ENCODE measurements around the gene UMAD1. TPM values are rescaled to one million over a fixed set of nuclear protein-coding genes. Genes with fewer than 3 reads are reported as not detected.

UMAD1 gene
- total RNA-seq, 2 experiments from 2014 or later, result 14.4 to 18.4 TPM

DNA sequence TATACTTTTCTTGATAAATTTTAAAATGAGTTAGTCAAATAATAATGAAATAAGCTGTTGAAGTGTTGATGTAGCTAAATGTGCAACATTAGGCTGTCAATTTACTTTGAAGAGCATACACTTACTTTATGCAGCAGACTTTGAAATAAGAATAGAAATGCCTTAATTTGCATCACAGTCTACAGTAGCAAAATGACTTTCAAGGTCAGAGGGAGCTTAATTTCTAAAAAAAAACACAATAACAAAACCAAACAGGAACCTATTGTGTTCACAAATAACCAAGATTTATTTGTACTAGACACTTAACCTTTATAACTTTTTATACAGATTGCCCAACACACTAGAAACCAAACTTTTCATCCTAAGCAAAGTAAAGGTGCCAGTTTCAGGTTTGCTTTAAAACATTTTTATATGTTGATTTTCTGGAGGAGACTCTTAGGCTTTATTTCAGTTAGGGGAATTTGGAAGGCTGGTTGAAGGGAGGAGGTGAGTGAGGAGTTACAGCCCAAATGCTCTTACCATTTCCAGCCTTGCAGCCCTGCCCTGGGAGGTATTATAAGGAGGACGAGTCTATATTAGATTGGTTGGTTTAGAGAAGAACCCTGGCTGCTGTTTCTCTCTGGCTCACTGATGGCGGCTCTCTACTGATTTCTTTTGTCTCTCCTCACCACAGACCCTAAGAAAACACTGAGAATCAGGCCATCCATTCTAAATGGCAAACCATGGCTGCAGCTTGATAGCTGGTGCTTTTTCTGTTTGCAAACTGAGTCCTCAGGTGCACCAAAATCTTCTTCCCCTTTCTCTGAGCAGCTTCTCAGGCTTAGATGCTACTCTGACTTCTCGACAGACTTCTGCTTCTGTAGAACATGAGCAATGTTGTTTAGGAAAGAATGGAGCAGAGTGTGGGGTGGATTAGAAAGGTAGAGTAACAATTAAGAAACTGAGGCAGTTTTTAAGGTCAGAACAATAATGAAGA lies 133.1 kb downstream of the UMAD1 start:
- DNase-seq, result no peak
- Mint-ChIP-seq H3K9me3 (peaks cover 4% of the 10 kb centered on the region), H3K27me3 (no peaks in the 10 kb centered on the region), H3K27ac (no peak overlapping the region), H3K36me3 (peaks cover 6% of the 10 kb centered on the region), H3K4me3 (no peak overlapping the region), H3K4me1 (peaks cover 15% of the 10 kb centered on the region)
- no peak for ATAC-seq (ENCODE audit: low read depth)
- POLR2A ChIA-PET, result interaction anchor here (1.2 kb wide), 1 partner anchor 17 kb away, joined by 3 read pairs; no protein-coding TSS in a partner anchor

GRCh38 chr7:7779888-7780287 lies 139.3 kb downstream of the UMAD1 start:
- no peaks in the 10 kb centered on the region for H3K27me3 Mint-ChIP-seq
- peaks cover under 1% of the 10 kb centered on the region for H3K9me3 Mint-ChIP-seq
- H3K27ac Mint-ChIP-seq, result no peak overlapping the region
- H3K4me1 Mint-ChIP-seq, result peaks cover 4% of the 10 kb centered on the region
- DNase-seq (no peak), ATAC-seq (ENCODE audit: low read depth) (no peak)
- no peak overlapping the region for H3K4me3 Mint-ChIP-seq
- POLR2A ChIA-PET, result no interaction called here
- H3K36me3 Mint-ChIP-seq, result peaks cover 2% of the 10 kb centered on the region

GRCh38 chr7:7783001-7783400 lies 142.4 kb downstream of the UMAD1 start:
- ATAC-seq (ENCODE audit: low read depth) (no peak), DNase-seq (no peak)
- no peaks in the 10 kb centered on the region for H3K27me3 Mint-ChIP-seq
- H3K9me3 Mint-ChIP-seq, result no peaks in the 10 kb centered on the region
- no peaks in the 10 kb centered on the region for H3K36me3 Mint-ChIP-seq
- POLR2A ChIA-PET, result no interaction called here
- H3K27ac Mint-ChIP-seq, result no peak overlapping the region
- H3K4me3 Mint-ChIP-seq, result no peak overlapping the region
- H3K4me1 Mint-ChIP-seq, result peaks cover 6% of the 10 kb centered on the region

DNA sequence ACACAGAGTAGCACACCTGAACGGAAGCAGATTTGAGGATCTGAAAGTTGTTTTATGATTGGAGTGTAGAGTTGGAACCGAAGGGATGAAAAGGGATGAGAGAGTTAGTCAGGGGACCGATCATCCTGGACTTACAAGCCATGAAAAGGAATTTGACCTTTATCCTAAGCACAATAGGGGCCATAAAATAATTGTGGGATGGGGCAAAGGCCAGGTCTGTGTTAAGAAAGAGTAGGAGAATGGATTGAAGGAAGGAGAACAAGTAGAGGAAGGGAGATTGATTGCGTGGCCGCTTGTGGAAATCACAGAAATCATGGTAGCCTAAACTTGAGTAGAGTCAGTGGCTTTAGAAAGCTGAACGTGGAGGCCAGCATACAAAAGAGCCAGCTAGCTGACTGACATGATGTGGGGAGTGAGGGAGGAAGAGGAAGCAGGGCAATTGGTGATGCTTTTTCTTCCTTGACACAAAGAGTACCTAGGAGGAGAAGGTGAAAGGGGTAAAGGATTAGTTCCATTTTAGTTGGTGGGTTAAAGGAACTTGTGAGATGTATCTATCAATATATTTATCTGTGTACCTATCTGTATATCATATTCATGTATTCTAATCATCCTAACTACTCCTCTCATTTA lies 144.9 kb downstream of the UMAD1 start:
- no peaks in the 10 kb centered on the region for H3K27me3 Mint-ChIP-seq
- no peak overlapping the region for H3K27ac Mint-ChIP-seq
- peaks cover 8% of the 10 kb centered on the region for H3K4me1 Mint-ChIP-seq
- H3K4me3 Mint-ChIP-seq, result no peak overlapping the region
- H3K36me3 Mint-ChIP-seq, result no peaks in the 10 kb centered on the region
- no peaks in the 10 kb centered on the region for H3K9me3 Mint-ChIP-seq
- ATAC-seq (ENCODE audit: low read depth) (no peak), DNase-seq (no peak)
- POLR2A ChIA-PET, result no interaction called here

GRCh38 chr7:7786595-7786994 lies 146.0 kb downstream of the UMAD1 start:
- DNase-seq, result no peak
- H3K27me3 Mint-ChIP-seq, result no peaks in the 10 kb centered on the region
- H3K4me3 Mint-ChIP-seq, result no peak overlapping the region
- H3K9me3 Mint-ChIP-seq, result no peaks in the 10 kb centered on the region
- no peaks in the 10 kb centered on the region for H3K36me3 Mint-ChIP-seq
- POLR2A ChIA-PET, result no interaction called here
- peaks cover 8% of the 10 kb centered on the region for H3K4me1 Mint-ChIP-seq
- ATAC-seq (ENCODE audit: low read depth), result no peak
- H3K27ac Mint-ChIP-seq, result no peak overlapping the region

DNA sequence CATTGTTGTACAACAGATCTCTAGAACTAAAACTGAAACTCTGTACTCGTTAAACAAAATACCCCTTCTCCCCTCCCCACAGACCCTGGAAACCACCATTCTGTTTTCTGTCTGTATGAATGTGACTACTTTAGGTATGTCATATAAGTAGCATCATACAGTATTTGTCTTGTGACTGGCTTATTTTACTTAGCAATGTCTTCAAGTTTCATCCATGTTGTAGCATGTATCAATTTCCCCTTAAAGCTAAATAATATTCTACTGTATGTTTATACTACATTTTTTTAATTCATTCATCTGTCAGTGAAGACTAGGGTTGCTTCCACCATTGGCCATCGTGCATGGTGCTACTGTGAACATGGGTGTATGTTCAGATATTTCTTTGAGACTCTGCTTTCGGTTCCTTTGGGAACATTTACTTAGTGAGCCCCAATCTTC lies 149.0 kb downstream of the UMAD1 start:
- Mint-ChIP-seq H3K9me3 (no peaks in the 10 kb centered on the region), H3K4me3 (no peak overlapping the region), H3K36me3 (peaks cover 7% of the 10 kb centered on the region), H3K27me3 (no peaks in the 10 kb centered on the region), H3K27ac (no peak overlapping the region), H3K4me1 (peaks cover 6% of the 10 kb centered on the region)
- DNase-seq (no peak), ATAC-seq (ENCODE audit: low read depth) (no peak)
- POLR2A ChIA-PET, result no interaction called here

GRCh38 chr7:7790041-7790741 lies 149.6 kb downstream of the UMAD1 start:
- H3K27ac Mint-ChIP-seq, result no peak overlapping the region
- H3K4me3 Mint-ChIP-seq, result no peak overlapping the region
- H3K9me3 Mint-ChIP-seq, result no peaks in the 10 kb centered on the region
- DNase-seq, result no peak
- POLR2A ChIA-PET, result no interaction called here
- H3K36me3 Mint-ChIP-seq, result peaks cover 7% of the 10 kb centered on the region
- peaks cover 7% of the 10 kb centered on the region for H3K4me1 Mint-ChIP-seq
- no peak for ATAC-seq (ENCODE audit: low read depth)
- no peaks in the 10 kb centered on the region for H3K27me3 Mint-ChIP-seq

DNA sequence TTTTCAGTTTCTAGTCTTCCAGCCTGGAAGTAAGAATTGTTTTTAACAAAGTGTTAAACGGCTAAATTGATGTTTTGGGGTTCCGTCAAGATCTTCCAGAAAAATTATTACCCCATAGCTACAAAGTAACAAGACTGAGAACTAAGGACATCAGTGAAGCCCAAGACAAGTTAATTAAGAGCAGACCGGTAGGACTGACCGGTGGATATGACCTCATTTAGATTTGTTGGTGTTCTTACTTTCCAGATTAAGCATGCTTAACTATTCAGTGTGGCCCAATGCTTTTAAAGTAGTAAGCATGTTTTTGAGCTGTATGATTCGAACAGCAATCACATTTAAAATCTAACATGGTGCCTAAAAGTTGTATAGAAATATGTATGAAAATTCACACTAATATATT lies 151.0 kb downstream of the UMAD1 start:
- ATAC-seq (ENCODE audit: low read depth), result no peak
- POLR2A ChIA-PET, result no interaction called here
- Mint-ChIP-seq H3K9me3 (peaks cover 3% of the 10 kb centered on the region), H3K27ac (no peak overlapping the region), H3K27me3 (no peaks in the 10 kb centered on the region), H3K4me1 (peaks cover 10% of the 10 kb centered on the region), H3K4me3 (no peak overlapping the region), H3K36me3 (peaks cover 13% of the 10 kb centered on the region)
- no peak for DNase-seq

DNA sequence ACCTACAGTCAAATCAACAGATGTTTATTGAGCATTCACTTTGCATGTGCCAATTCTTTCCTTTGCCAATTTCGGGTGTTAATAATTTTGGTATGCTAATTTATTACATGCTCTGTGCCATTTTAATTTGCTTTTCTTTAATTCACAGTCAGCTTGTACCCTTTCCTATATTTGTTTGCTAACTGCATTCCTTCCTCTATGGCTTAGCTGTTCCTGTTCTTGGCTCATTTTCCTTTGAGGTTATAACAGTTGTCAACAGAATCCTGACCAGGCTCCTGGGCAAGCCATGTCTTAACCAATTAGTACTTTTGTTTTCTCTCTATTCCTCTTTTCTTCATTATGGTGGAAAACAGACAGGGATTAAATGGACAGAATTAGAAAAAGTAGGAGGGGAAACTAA lies 151.5 kb downstream of the UMAD1 start:
- POLR2A ChIA-PET, result no interaction called here
- no peak for ATAC-seq (ENCODE audit: low read depth)

DNA sequence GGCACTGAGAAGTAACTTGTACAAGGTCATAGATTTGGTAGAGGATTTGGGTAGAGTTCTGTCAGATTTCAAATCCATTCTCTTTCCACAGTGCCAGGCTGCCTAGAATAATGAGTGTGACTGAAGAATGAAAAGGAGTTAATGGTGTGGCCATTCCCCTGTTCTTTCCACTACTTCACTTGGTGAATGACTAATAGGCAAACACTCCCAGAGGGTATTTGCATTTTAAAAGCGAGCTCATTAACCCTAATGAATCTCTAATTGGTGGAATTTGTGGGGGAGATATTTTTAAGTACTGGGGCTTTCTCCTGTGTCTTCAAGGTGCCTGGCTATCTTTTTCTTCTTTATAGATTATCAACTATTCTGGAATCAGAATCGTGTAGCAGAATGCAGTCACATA lies 152.7 kb downstream of the UMAD1 start:
- no peak overlapping the region for H3K27ac Mint-ChIP-seq
- ATAC-seq (ENCODE audit: low read depth) (no peak), DNase-seq (no peak)
- H3K36me3 Mint-ChIP-seq, result peaks cover 28% of the 10 kb centered on the region
- H3K27me3 Mint-ChIP-seq, result no peaks in the 10 kb centered on the region
- POLR2A ChIA-PET, result no interaction called here
- peaks cover 10% of the 10 kb centered on the region for H3K4me1 Mint-ChIP-seq
- no peak overlapping the region for H3K4me3 Mint-ChIP-seq
- peaks cover 10% of the 10 kb centered on the region for H3K9me3 Mint-ChIP-seq

More for the DNA sequence above, 151.5 kb downstream of the UMAD1 start:
- peaks cover 19% of the 10 kb centered on the region for H3K36me3 Mint-ChIP-seq
- DNase-seq, result no peak
- peaks cover 7% of the 10 kb centered on the region for H3K9me3 Mint-ChIP-seq
- peaks cover 10% of the 10 kb centered on the region for H3K4me1 Mint-ChIP-seq
- H3K4me3 Mint-ChIP-seq, result no peak overlapping the region
- H3K27ac Mint-ChIP-seq, result no peak overlapping the region
- no peaks in the 10 kb centered on the region for H3K27me3 Mint-ChIP-seq

DNA sequence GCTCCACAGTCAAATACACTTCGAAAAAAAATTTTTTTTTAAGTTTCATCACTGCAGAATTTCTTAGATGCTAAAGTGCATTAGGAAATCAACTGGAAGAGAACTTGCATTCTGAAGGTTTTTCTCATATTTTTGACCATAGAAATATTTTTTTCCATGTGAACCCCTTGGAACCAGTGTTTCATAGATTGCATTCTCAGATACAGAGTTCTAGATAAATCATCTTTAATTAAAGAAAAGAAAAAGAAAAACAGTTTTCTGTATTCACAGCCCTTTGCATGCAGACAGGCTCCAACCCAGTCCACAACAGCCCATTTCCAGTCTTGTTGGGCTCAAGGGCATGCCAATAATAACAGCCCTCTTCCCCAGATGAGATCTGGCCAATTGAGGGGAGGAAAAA lies 153.4 kb downstream of the UMAD1 start:
- H3K27ac Mint-ChIP-seq, result no peak overlapping the region
- POLR2A ChIA-PET, result no interaction called here
- peaks cover 30% of the 10 kb centered on the region for H3K36me3 Mint-ChIP-seq
- H3K4me1 Mint-ChIP-seq, result peaks cover 10% of the 10 kb centered on the region
- H3K4me3 Mint-ChIP-seq, result no peak overlapping the region
- peaks cover 10% of the 10 kb centered on the region for H3K9me3 Mint-ChIP-seq
- no peaks in the 10 kb centered on the region for H3K27me3 Mint-ChIP-seq
- ATAC-seq (ENCODE audit: low read depth) (no peak), DNase-seq (no peak)

DNA sequence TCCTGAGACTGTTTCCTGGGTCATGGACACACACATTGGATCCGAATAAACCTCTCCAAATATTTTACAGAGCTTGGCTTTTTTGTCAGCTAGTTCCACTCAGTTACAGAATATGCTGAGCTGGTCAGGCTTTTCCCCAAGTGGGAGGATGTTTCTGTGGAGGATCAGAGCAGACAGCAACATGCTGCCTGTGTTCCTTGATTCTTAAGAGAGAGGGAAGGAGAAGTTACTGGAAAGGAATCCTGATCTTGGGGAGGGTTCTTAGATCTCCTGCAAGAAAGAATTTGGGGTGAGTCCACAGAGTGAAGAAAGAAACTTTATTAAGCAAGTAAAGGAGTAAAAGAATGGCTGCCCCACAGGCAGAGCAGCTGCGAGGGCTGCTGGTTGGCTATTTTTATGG lies 154.7 kb downstream of the UMAD1 start:
- peaks cover 6% of the 10 kb centered on the region for H3K4me1 Mint-ChIP-seq
- H3K27me3 Mint-ChIP-seq, result no peaks in the 10 kb centered on the region
- no peak overlapping the region for H3K27ac Mint-ChIP-seq
- ATAC-seq (ENCODE audit: low read depth) (no peak), DNase-seq (no peak)
- H3K36me3 Mint-ChIP-seq, result peaks cover 32% of the 10 kb centered on the region
- POLR2A ChIA-PET, result no interaction called here
- H3K4me3 Mint-ChIP-seq, result no peak overlapping the region
- peaks cover 10% of the 10 kb centered on the region for H3K9me3 Mint-ChIP-seq

DNA sequence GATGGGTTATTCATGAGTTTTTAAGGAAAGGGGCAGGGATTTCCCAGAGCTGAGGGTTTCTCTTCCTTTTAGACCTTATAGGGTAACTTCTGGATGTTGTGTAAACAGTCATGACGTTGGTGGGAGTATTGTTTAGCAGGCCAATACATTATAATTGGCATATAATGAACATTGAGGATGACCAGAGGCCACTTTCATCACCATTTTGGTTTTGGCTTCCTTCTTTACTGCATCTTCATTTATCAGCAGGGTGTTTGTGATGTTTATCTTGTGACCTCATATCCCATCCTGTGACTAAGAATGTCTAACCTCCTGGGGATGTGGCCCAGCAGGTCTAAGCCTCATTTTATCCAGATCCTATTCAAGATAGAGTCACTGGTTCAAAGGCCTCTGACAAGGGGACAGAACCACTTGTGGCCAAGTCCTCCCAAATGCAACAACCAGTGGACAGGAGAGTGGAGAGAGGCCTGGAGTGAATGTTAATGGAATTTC lies 155.1 kb downstream of the UMAD1 start:
- POLR2A ChIA-PET, result no interaction called here
- Mint-ChIP-seq H3K27ac (no peak overlapping the region), H3K4me3 (no peak overlapping the region), H3K9me3 (peaks cover 10% of the 10 kb centered on the region), H3K4me1 (peaks cover 6% of the 10 kb centered on the region), H3K36me3 (peaks cover 32% of the 10 kb centered on the region), H3K27me3 (no peaks in the 10 kb centered on the region)
- no peak for ATAC-seq (ENCODE audit: low read depth)
- no peak for DNase-seq
